Tibial nerve (tissue), 4 donors: ENCODE measurements around the gene ABCA7. TPM values are rescaled to one million over a fixed set of nuclear protein-coding genes. Genes with fewer than 3 reads are reported as not detected.

Experiments
- DNase-seq, 2 donors: peaks; one replicate each; pipeline ENCODE4 v3.0.0-alpha.2; 2019; ENCODE audit warnings: low spot score in 2 of 2
- H3K27ac ChIP-seq, 4 donors: fragments of 200-600 bp; sonication (generic) in 3 of 4; one replicate each; pipeline ENCODE4 v1.5.1; 2017 to 2019; ENCODE audit warnings: mild to moderate bottlenecking in 1 of 4
- H3K27me3 ChIP-seq, 2 donors: fragments of 200-600 bp; sonication (generic) in 1 of 2; one replicate each; pipeline versions ENCODE4 v1.5.1 to v1.6.0; 2017 to 2019
- H3K36me3 ChIP-seq, 3 donors: fragments of 200-600 bp; sonication (generic); one replicate each; pipeline ENCODE4 v1.5.1; 2018 to 2019
- H3K4me1 ChIP-seq, 4 donors: fragments of 200-600 bp; sonication (generic) in 3 of 4; one replicate each; pipeline ENCODE4 v1.5.1; 2017 to 2019
- H3K4me3 ChIP-seq, 4 donors: fragments of 200-600 bp; sonication (generic) in 3 of 4; one replicate each; pipeline ENCODE4 v1.5.1; 2017 to 2019; ENCODE audit warnings: mild to moderate bottlenecking in 1 of 4, moderate library complexity in 1 of 4
- H3K9me3 ChIP-seq, 4 donors: fragments of 200-600 bp; sonication (generic) in 3 of 4; one replicate each; pipeline ENCODE4 v1.5.1; 2017 to 2019
- CTCF ChIP-seq, 5 experiments: fragments of 200-600 bp in 3 of 5; fragments of 450-650 bp in 2 of 5; sonication (generic) in 3 of 5; IDR thresholded peaks; one replicate each; pipeline ENCODE4 v1.5.1; 2016 to 2019; ENCODE audit warnings: antibody characterized with exemption in 5 of 5, mild to moderate bottlenecking in 3 of 5, moderate library complexity in 2 of 5
- EP300 ChIP-seq, 2 donors: sonication (generic); formaldehyde crosslinking; IDR thresholded peaks; one replicate each; pipeline ENCODE4 v1.6.1; 2017; ENCODE audit warnings: antibody characterized with exemption in 2 of 2, mild to moderate bottlenecking in 1 of 2
- POLR2A ChIP-seq, 2 donors: fragments of 450-650 bp; IDR thresholded peaks; one replicate each; pipeline ENCODE4 v1.6.1; 2017; ENCODE audit warnings: antibody characterized with exemption in 2 of 2, mild to moderate bottlenecking in 2 of 2, moderate library complexity in 2 of 2
- WGBS, 2 donors: methylation state at CpG; one replicate each; pipeline ENCODE4 v1.1.5; 2018; 5-methylcytosine and 5-hydroxymethylcytosine counted together
- total RNA-seq, 4 donors: library from RNA; depleted of rRNA; stranded (reverse); fragments of >200 nt; gene quantifications; one replicate each; pipeline ENCODE4 v1.1.0, GENCODE V29; 2016

The ABCA7 gene
- total RNA-seq, 4 donors from 2014 or later: 9.6 to 25.8 (median 13.7) TPM

- peaks cover 0 to 37% (median 18%) of the 10 kb centered on the region in 3 donors for H3K36me3 ChIP-seq
Observed at GRCh38 chr19:1015782-1016646, 23.9 kb upstream of the ABCA7 start.

GRCh38 chr19:1016647-1017114 lies 23.2 kb upstream of the ABCA7 start:
- Histone ChIP-seq H3K4me3 (no peak overlapping the region), H3K4me1 (peaks cover 0 to 76% (median 56%) of the 10 kb centered on the region in 4 donors), H3K36me3 (peaks cover 0 to 31% (median 12%) of the 10 kb centered on the region in 3 donors), H3K9me3 (no peaks in the 10 kb centered on the region), H3K27me3 (no peaks in the 10 kb centered on the region), H3K27ac (peak overlapping the region in 3 of 4 donors; percentile 64 to 82 (median 79))
- no peak for TF ChIP-seq POLR2A (IDR thresholded peaks at IDR 0.05)
- TF ChIP-seq EP300 (IDR thresholded peaks at IDR 0.05): no peak
- TF ChIP-seq CTCF (IDR thresholded peaks at IDR 0.05): no peak
- 19 to 33% methylated on average over 5 to 12 of the region's 12 CpGs for WGBS, 2 donors
- no peak for DNase-seq

More at GRCh38 chr19:1015782-1016646, 23.9 kb upstream of the ABCA7 start:
- no peaks in the 10 kb centered on the region for H3K9me3 ChIP-seq
- no peak overlapping the region for H3K4me3 ChIP-seq
- H3K27me3 ChIP-seq: no peaks in the 10 kb centered on the region
- peak overlapping the region in 3 of 4 donors; percentile 64 to 82 (median 79) for H3K27ac ChIP-seq
- H3K4me1 ChIP-seq: peaks cover 0 to 70% (median 53%) of the 10 kb centered on the region in 4 donors
- 20 to 25% methylated on average over 9 to 25 of the region's 31 CpGs for WGBS, 2 donors
- DNase-seq: no peak
- TF ChIP-seq POLR2A (IDR thresholded peaks at IDR 0.05) (no peak), CTCF (IDR thresholded peaks at IDR 0.05) (no peak), EP300 (IDR thresholded peaks at IDR 0.05) (no peak)

GRCh38 chr19:1017115-1017905 lies 22.6 kb upstream of the ABCA7 start:
- no peak for TF ChIP-seq POLR2A (IDR thresholded peaks at IDR 0.05)
- TF ChIP-seq CTCF (IDR thresholded peaks at IDR 0.05): no peak
- no peak for TF ChIP-seq EP300 (IDR thresholded peaks at IDR 0.05)
- Histone ChIP-seq H3K9me3 (no peaks in the 10 kb centered on the region), H3K36me3 (peaks cover 0 to 25% (median 7%) of the 10 kb centered on the region in 3 donors), H3K27ac (peak overlapping the region in 3 of 4 donors; percentile 64 to 82 (median 79)), H3K4me3 (peak overlapping the region in 1 of 4 donors; percentile 19), H3K27me3 (no peaks in the 10 kb centered on the region), H3K4me1 (peaks cover 0 to 83% (median 61%) of the 10 kb centered on the region in 4 donors)
- WGBS, 2 donors: 49 to 59% methylated on average over 17 to 24 of the region's 24 CpGs
- no peak for DNase-seq

GRCh38 chr19:1017906-1018305 lies 22.0 kb upstream of the ABCA7 start:
- DNase-seq: no peak
- 74 to 94% methylated on average over 6 to 7 of the region's 9 CpGs for whole genome bisulfite sequencing, 2 donors
- peaks cover 0 to 89% (median 61%) of the 10 kb centered on the region in 4 donors for H3K4me1 ChIP-seq
- H3K4me3 ChIP-seq: no peak overlapping the region
- peak overlapping the region in 3 of 4 donors; percentile 64 to 82 (median 79) for H3K27ac ChIP-seq
- H3K9me3 ChIP-seq: no peaks in the 10 kb centered on the region
- no peak for TF ChIP-seq EP300 (IDR thresholded peaks at IDR 0.05)
- no peak for TF ChIP-seq CTCF (IDR thresholded peaks at IDR 0.05)
- no peak for TF ChIP-seq POLR2A (IDR thresholded peaks at IDR 0.05)
- peaks cover 0 to 19% (median 6%) of the 10 kb centered on the region in 3 donors for H3K36me3 ChIP-seq
- H3K27me3 ChIP-seq: no peaks in the 10 kb centered on the region
